COR-L47 (cell line): ENCODE measurements around the gene ARNT2.

Experiments
- DNase-seq: peaks from one replicate; lab custom pipeline; 2025; lab: John Stamatoyannopoulos, UW

ARNT2 gene

GRCh38 chr15:80576519-80577090, 172.4 kb downstream of the ARNT2 start:
- no peak for DNase-seq

GRCh38 chr15:80577552-80578205, 173.5 kb downstream of the ARNT2 start:
- DNase-seq: no peak

DNA sequence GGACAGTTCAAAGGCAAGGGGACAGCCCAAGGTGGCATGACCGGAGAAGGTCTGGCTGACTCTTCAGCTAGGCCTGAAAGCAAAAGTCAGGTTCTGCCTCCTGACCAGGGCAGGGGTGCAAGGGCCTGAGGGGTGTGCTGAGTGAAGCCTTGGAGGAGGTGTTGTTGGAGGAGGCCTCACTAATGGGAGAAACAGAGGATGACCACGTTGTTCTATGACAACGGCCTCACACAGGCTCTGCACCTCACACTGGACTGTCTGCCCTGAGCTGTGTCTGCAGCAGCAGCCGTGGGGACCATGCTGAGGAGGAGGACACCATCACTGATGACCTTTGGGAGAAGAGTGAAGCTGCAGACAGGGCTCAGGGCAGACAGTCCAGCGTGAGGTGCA, 174.0 kb downstream of the ARNT2 start:
- DNase-seq: no peak

DNA sequence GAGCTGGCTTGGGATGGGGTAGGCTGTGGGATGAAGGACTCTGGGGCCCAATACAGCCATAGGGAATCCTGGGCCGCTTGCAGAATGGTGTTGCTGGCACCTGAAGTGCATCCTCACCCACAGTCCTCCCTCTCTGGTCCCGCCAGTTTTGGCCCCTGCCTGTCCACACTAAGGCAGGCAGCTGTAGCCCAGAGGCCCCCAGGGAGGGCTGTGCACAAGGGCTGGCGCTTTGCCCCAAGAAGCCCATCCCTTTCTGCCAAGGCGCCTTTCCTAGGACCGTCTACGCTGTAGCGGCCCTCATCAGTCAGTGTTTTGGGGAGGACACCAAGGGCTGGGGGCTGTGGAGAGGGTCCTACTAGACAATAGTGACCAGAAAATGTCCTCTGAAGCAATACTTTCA, 174.7 kb downstream of the ARNT2 start:
- no peak for DNase-seq

DNA sequence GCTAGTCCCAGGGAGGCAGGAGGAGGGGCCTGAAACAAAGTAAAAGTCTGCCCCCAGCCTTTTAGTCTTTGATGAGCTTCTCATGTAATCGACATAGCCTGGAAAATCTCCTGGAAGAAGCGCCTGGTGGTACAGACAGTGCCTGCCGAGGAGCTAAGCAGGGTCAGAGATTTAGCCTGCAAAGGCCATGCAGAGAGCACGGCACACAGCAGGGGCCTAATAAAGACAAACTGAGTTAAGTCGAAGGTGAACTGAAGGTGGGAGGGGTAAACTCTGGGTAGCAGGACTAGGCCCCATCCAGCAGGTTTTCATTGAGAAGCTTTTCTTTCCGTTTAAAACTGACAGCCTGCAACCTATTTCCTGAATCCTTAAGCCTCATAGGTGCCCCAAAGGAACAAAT, 175.4 kb downstream of the ARNT2 start:
- no peak for DNase-seq

GRCh38 chr15:80580106-80580505, 175.9 kb downstream of the ARNT2 start:
- DNase-seq: no peak

GRCh38 chr15:80580536-80581260, 176.5 kb downstream of the ARNT2 start:
- DNase-seq: no peak

GRCh38 chr15:80581976-80582375, 177.8 kb downstream of the ARNT2 start:
- DNase-seq: no peak

DNA sequence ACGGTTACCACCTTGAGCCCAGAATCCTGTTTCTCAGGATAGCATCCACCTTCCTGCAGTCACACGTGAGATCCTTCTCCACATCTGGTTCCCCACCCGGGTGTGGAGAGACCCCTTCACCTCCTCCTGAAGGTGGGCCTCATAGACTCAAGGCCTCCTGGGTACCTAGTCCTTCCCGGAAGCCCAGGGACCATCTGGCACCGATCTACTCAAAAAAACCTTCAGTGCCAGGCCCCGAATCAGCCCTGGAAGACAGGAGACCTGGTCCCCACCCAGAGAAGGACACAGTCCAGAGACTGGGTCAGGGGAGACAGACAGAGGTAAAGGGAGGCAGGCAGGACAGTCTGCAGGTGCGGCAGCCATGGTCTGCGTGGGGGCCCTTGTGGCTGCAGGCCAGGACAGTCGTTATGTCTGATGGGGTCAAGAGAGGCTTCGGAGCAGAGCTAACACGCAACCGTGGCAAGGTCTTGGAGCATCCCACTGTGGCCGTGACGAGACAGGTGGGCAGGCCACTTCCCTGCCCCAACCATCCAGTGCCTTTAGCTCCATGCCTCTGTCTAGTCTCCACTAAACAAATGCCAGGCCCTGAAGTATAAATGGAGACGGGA, 178.7 kb downstream of the ARNT2 start:
- DNase-seq: no peak

- no peak for DNase-seq
These were observed 180.4 kb downstream of the ARNT2 start for GRCh38 chr15:80584561-80584964.

- DNase-seq: no peak
These were observed 180.9 kb downstream of the ARNT2 start for GRCh38 chr15:80584973-80585525.

DNA sequence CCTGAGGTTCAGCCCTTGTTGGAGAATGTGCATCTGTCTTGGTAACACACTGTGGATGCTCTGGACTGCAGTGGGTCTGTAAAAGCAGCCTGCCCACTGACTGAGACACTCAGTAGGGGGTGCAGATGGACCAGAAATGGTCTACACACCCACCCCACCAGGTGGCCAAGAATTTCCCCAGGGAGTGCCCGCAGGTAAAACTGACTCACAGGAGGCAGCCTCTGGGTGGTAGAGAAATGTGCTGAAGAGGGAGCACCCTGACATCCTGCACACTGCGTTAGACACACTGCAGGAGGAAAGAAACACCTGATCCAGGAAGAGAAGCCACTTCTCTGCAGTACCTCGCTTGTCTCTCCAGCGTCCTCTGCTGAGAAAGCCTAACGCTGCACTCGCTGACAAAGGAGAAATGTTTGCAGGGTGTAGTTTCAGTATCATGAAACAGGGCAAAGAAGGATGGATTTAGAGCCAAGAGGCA, 181.4 kb downstream of the ARNT2 start:
- DNase-seq: peak; percentile 68

DNA sequence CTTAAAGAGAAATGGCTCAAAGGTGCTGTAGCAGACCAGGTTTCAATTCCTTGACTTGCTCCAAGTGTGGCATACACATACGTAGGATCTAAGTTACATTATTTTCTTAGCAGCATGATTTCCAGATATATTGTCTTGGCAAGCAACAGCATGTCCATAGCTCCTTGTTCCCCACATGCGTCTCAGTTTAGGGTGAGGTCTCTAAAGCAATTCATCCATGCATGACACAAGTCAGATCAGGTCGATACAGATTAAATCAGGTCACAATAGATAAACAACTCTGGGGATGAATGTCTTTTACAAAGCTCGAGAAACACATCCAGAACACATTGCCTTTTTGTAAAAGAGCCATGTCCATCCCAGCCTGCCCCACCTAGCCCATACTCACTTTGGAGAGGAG, 182.0 kb downstream of the ARNT2 start:
- DNase-seq: no peak

GRCh38 chr15:80587007-80587406, 182.8 kb downstream of the ARNT2 start:
- DNase-seq: no peak

DNA sequence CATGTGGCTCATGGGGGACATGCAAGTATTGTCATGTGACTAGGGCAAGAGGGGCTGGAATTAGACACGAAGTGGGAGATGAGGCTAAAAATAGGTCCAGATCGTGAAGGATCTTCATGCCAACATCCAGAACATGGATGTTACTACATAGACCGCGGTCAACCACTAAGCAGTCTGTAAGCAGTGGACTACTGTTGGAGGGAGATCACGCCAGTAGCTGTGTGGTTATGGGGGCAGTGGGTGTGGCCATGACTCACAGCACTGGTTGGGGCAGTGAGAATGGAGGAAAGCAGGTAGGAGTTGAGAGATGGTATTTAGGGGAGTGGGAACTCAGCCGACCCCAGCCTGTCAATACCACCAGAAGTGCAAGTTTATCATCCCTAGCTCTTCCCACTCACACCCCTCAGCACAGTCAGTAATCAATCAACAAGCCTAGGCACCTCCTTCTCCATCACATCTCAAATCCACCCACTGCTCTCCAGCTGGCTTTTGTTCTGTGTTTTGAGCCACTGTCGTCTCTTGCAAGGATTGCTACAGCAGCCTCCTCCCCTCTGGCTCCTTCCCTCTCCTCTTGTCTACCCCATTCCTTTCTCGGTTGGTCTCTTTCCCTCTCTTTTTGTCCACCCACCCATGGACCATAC, 183.8 kb downstream of the ARNT2 start:
- no peak for DNase-seq

DNA sequence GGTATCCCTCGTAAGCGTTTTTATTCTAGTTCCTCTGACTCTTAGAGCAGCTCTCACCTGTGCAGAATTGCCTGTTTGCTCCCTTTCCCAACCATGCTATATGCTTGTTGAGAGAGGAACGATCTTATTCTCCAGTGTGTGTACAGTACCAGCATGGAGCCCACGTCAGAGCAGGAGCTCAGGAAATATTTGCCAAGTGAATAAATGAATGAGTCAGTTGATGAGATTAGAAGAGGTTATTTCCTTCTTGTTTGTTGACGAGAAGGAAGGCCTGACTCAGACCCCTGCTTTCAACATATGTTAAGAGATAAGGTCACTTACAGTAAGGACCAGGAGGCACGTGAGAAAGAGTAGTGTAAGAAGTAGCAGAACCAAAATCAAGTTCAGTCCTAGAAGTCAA, 184.6 kb downstream of the ARNT2 start:
- DNase-seq: no peak

DNA sequence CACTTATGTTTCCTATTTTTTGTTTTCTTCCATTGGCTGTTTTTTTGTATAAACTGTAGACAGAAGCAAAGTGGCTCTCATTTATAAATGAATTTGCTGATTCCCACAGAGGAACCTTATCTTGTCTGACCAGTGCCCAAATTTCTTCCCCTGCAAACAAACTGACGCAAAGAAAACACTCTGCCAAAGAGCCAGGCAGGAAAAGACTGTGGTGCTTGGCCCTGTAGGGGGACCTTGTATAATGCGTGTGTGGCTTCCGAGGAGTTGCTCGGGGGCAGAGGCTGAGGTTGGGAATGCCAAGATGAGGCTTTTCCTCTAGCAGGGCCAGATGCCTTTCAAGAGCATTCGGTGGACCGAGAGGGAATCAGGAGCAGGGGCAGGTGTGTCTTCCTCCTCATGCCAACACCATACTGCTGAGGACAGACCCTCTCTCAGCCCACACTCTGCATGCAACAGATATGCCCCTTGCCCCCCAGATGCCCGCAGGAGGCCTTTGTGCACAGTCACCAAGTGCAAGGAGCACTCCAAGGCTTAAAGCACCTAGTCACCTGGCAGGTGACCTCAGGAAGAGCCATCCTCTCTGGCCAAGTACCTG, 186.7 kb downstream of the ARNT2 start:
- DNase-seq: no peak

DNA sequence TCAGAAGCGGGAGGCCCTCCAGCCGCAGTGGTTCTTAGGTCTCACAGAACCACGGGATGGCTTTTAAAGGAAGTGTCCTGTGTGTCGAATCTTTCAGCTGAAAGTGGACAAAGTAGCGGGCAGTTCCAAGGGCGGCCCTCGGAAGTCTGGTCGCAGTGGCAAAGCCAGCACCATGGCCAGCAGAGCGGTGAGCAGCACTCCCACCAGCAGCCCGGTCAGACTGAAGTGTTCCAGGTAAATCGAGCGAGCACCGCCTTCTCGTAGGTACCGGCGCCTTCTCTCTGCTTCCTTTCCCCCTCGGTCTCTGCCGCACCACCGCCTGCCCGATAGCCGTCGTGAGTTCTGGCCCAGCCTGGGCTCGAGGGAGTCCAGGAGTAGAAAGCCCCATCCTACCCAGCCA, 187.3 kb downstream of the ARNT2 start:
- DNase-seq: no peak

- DNase-seq: no peak
These were observed 188.0 kb downstream of the ARNT2 start for GRCh38 chr15:80591938-80592825.

- DNase-seq: no peak
These were observed 189.4 kb downstream of the ARNT2 start for GRCh38 chr15:80593486-80594030.
